Astrocyte (in vitro differentiated cells and primary cell): Measurements from ENCODE around the gene ASB6.

ENCODE experiments used
- EZH2 ChIP-seq: IDR thresholded peaks from 2 replicates; pipeline ENCODE4 v1.6.1; 2012; ENCODE audit warnings: mild to moderate bottlenecking, low read length, inconsistent platforms; ENCODE audit not compliant: insufficient read depth
- TF ChIP-seq, protein P1 (sequence below): IDR thresholded peaks from 2 replicates; pipeline ENCODE4 v1.5.1; 2011; ENCODE audit warnings: low read depth, mild to moderate bottlenecking, inconsistent platforms, low read length, moderate library complexity; ENCODE audit not compliant: insufficient read depth

DNA sequence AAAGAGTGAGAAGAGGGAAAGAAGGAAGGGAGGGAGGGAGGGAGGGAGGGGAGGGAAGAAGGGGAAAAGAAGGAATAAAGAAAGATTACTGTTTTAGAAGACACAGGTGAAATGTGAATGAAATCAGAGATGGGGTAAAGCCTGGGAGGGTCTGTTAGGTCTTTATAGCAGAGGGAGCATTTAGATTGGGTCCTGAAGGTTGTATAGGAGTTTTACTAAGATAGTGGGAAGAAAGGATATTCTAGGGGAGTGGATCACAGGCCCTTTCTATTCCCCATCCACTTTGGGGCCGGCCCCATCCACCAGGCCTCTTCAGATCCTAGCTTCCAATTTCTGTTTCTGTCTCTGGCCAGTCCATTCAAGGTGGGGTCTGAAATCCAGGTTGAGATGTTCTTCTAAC, 56.6 kb downstream of the ASB6 start:
- TF ChIP-seq, protein P1, sequence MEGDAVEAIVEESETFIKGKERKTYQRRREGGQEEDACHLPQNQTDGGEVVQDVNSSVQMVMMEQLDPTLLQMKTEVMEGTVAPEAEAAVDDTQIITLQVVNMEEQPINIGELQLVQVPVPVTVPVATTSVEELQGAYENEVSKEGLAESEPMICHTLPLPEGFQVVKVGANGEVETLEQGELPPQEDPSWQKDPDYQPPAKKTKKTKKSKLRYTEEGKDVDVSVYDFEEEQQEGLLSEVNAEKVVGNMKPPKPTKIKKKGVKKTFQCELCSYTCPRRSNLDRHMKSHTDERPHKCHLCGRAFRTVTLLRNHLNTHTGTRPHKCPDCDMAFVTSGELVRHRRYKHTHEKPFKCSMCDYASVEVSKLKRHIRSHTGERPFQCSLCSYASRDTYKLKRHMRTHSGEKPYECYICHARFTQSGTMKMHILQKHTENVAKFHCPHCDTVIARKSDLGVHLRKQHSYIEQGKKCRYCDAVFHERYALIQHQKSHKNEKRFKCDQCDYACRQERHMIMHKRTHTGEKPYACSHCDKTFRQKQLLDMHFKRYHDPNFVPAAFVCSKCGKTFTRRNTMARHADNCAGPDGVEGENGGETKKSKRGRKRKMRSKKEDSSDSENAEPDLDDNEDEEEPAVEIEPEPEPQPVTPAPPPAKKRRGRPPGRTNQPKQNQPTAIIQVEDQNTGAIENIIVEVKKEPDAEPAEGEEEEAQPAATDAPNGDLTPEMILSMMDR: no peak
- no peak for TF ChIP-seq EZH2
